Kidney (tissue), 14 donors: ENCODE results near the gene RPL34. TPM values are rescaled to one million over a fixed set of nuclear protein-coding genes. Genes with fewer than 3 reads are reported as not detected.

Source experiments
- DNase-seq, 5 donors: peaks; one replicate each; pipeline ENCODE4 v3.0.0-alpha.2; 2013 to 2020
- FAIRE-seq: peaks from 2 replicates; lab custom pipeline; 2012; peaks lifted over from hg19 to GRCh38; lab: Jason Lieb, UNC
- H3K27ac ChIP-seq, 2 donors: one replicate each; pipeline ENCODE4 v1.7.0; 2013; ENCODE audit warnings: low read depth in 2 of 2, low read length in 2 of 2, inconsistent platforms in 1 of 2
- H3K27me3 ChIP-seq: one replicate; pipeline ENCODE4 v1.7.1; 2013; ENCODE audit warnings: low read length, inconsistent platforms; ENCODE audit not compliant: control insufficient read depth, insufficient read depth
- H3K36me3 ChIP-seq, 3 donors: one replicate each; pipeline versions ENCODE4 v1.7.0 to v1.7.1; 2013; ENCODE audit warnings: low read length in 3 of 3, control low read depth in 1 of 3, inconsistent platforms in 1 of 3; ENCODE audit not compliant: insufficient read depth in 3 of 3, control insufficient read depth in 2 of 3
- H3K4me1 ChIP-seq, 3 donors: one replicate each; pipeline versions ENCODE4 v1.7.0 to v1.7.1; 2013; ENCODE audit warnings: low read length in 3 of 3, inconsistent platforms in 1 of 3, low read depth in 1 of 3; ENCODE audit not compliant: control insufficient read depth in 2 of 3, insufficient read depth in 2 of 3
- H3K4me3 ChIP-seq, 3 donors: one replicate each; pipeline versions ENCODE4 v1.7.0 to v1.8.1; 2013; ENCODE audit warnings: low read length in 3 of 3, control low read depth in 1 of 3, inconsistent platforms in 1 of 3
- H3K9ac ChIP-seq, 3 donors: one replicate each; pipeline versions ENCODE4 v1.7.0 to v1.7.1; 2013; ENCODE audit warnings: low read length in 3 of 3, control low read depth in 1 of 3, inconsistent platforms in 1 of 3
- H3K9me3 ChIP-seq, 3 donors: one replicate each; pipeline versions ENCODE4 v1.7.0 to v1.7.1; 2013; ENCODE audit warnings: low read length in 3 of 3, control low read depth in 1 of 3, inconsistent platforms in 1 of 3; ENCODE audit not compliant: control insufficient read depth in 2 of 3, insufficient read depth in 1 of 3
- CTCF ChIP-seq: IDR thresholded peaks from 3 replicates; pipeline ENCODE4 v1.5.1; 2012; ENCODE audit warnings: mild to moderate bottlenecking, moderate library complexity, borderline replicate concordance; ENCODE audit not compliant: insufficient read depth; ENCODE audit errors: extremely low read depth
- intact Hi-C: fragments of 100-400 bp; cut with DNase I; formaldehyde crosslinking; loops from one replicate; pipeline ENCODE4 v1.11.1; 2022
- polyA plus RNA-seq: library from polyadenylated mRNA; stranded (reverse); fragments of 350-450 nt; fragmentation: Illumina TruSeq; extraction: RNeasy Lipid Tissue Mini Kit (QIAGEN cat#74804); gene quantifications from one replicate; pipeline ENCODE4 v1.2.3, GENCODE V29; 2014; ENCODE audit warnings: low read depth, low replicate concordance; ENCODE audit not compliant: insufficient read depth
- total RNA-seq: library from RNA; stranded (reverse); fragmentation: NEBNext Ultra II Directional; extraction: Animal tissue kit (Norgen Biotek cat#: 25700); gene quantifications from one replicate; pipeline ENCODE4 v1.2.1, GENCODE V29; 2021
- donor health status: control.
- donor health status: control.
- donor health status: control.
- donor health status: control.
- donor health status: control.
- donor health status: DM: yes; HTN: yes; CAD: no.
- donor health status: Normal renal cell carcinoma (clear cell type).

The RPL34 gene
- total and polyA plus RNA-seq, 2 donors from 2014 or later = 953 to 2,105 TPM

GRCh38 chr4:108674356-108674977 lies 54.1 kb downstream of the RPL34 start:
- no peaks in the 10 kb centered on the region for H3K4me1 ChIP-seq
- H3K27me3 ChIP-seq = no peaks in the 10 kb centered on the region
- H3K4me3 ChIP-seq = no peak overlapping the region
- H3K36me3 ChIP-seq = no peaks in the 10 kb centered on the region
- TF ChIP-seq CTCF = no peak
- FAIRE-seq (no peak), DNase-seq (no peak)
- H3K27ac ChIP-seq = no peak overlapping the region
- H3K9ac ChIP-seq = no peak overlapping the region
- H3K9me3 ChIP-seq = no peaks in the 10 kb centered on the region
- intact Hi-C loops = no loop called here

Other genes with a start within 250 kb of the RPL34 start
- gene OSTC, start 30.0 kb downstream of the RPL34 start, total RNA-seq = 71.2 TPM
- 111 TPM for gene OSTC, start 30.0 kb downstream of the RPL34 start, polyA plus RNA-seq
- gene ETNPPL, start 142.5 kb downstream of the RPL34 start, total RNA-seq = not detected
- gene ETNPPL, start 142.5 kb downstream of the RPL34 start, polyA plus RNA-seq = 1.7 TPM